ENCODE data around the gene AIPL1.

DNA sequence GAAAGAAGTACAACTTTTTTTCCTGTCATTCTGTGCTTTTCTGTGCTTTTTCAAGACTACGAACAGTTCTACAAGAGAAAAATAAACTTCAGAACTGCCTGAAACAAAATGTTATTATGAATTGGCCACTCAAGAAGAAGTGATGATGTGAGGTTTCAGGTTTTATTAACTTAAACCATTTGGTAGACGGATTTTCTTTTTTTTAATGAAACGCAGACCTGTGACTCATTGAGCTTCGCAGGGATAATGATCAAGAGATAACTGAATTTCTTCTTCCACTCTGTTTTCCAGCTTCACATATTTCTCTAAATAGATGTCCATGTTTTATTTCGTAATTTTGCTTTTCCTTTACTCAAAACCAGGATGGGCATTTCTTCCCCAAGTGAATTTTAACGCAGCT lies 32.7 kb downstream of the AIPL1 start:
- no peak for TF ChIP-seq POLR2A (IDR thresholded peaks at IDR 0.05)
- TF ChIP-seq CTCF (IDR thresholded peaks at IDR 0.05): no peak
